HT-29 (cell line): ENCODE measurements around the gene TMX4. TPM values are rescaled to one million over a fixed set of nuclear protein-coding genes. Genes with fewer than 3 reads are reported as not detected.
"Not testable (repeated sequence)": the region's sequence is repeated elsewhere in the genome, so short reads cannot be mapped to it uniquely, and the experiment has no call there.

Source experiments
- DNase-seq: peaks from one replicate; pipeline ENCODE4 v3.0.0-alpha.2; 2015; ENCODE audit warnings: low spot score
- total RNA-seq: library from RNA; depleted of rRNA; stranded (reverse); fragments of >200 nt; shearing (Covaris generic); gene quantifications from 2 replicates; pipeline ENCODE4 v1.2.3, GENCODE V29; 2014; rRNA removed

The TMX4 gene
- total RNA-seq, 1 experiment from 2014 or later: 9.4 TPM

DNA sequence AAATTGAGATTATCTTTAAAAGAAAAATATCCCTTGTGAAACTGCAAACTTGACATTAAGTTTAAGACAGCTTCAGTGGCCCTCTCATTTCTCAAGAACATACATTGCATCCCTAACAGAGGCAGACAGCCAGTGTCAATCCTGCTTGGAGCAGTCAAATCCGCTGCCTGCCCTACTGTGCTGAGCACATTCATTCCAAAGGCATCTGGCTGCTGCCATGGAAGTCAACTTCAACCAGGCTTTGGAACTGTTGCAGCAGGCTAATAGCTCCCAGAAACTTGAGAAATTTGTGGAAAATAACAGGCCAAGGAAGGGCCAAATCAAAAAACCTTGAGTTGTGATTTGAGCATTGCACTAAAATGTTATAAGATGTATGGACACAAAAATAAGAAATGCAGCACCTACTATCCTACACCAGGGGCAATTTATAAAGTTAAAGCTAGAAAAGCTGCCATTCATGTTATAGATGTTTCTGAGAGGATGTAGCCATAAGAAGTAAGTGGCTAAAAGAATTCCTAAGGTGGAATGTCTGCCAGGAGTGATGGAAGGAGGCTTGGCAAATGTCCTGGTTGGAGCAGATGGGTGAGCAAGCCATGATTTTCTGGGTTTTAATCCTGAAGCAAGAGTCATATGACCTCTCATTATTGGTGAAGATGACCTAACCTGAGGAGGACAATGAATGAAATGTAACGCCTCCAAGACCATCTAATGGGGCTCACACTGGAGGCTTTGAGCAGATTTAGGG is 47.9 kb downstream of the TMX4 start:
- DNase-seq: no peak

- no peak for DNase-seq
Observed at GRCh38 chr20:7967199-7967844, 52.2 kb downstream of the TMX4 start.

DNA sequence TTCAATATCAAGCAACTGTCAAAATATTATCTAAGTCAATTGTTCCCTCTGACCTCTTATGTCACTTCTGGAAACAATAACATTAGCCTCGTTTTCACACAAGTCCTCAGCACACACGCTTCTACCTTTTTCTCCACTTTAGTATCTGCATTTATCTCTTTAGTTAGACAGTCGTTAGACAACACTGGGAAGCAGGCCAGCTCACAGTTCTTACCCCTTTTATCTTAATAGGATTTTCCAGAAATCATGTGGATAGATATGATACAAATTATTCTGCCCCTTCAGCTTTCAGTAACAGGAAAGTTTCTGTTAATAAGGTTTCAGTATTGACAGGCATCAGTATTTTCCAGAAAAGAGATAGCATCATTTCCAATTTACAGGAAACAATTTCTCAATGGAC is 53.4 kb downstream of the TMX4 start:
- DNase-seq: no peak

- DNase-seq: no peak
Observed at GRCh38 chr20:7959484-7959883, 60.1 kb downstream of the TMX4 start.

GRCh38 chr20:7956561-7956960 is 63.0 kb downstream of the TMX4 start:
- DNase-seq: not testable (repeated sequence)

- DNase-seq: no peak
Observed at GRCh38 chr20:7950387-7950786, 69.2 kb downstream of the TMX4 start.

- DNase-seq: no peak
Observed at GRCh38 chr20:7943891-7944290, 75.7 kb downstream of the TMX4 start.

GRCh38 chr20:7940341-7940740 is 79.2 kb downstream of the TMX4 start, which contains the start of gene HAO1:
HAO1 (minus strand) TSS chr20:7940458; CDS start chr20:7940422, 36 bp downstream.
- DNase-seq: no peak

DNA sequence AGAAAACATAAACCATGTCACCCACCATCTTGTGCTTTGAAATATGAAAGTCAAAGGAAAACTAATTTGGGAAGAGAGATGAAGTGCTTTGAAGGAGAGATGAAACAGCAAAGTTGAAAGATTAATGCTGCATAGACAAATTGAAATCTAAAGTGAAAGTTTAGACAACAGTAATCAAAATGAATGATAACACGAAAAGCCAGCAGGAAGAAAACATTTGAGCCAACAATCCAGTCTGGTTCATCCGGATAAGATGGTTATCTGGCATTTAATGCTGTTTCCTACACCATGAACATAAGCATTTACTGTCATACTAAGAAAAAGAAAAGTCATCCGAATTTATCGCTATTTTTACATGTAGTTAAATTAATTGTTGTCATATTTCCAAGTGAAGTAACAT is 79.9 kb downstream of the TMX4 start:
- DNase-seq: no peak

DNA sequence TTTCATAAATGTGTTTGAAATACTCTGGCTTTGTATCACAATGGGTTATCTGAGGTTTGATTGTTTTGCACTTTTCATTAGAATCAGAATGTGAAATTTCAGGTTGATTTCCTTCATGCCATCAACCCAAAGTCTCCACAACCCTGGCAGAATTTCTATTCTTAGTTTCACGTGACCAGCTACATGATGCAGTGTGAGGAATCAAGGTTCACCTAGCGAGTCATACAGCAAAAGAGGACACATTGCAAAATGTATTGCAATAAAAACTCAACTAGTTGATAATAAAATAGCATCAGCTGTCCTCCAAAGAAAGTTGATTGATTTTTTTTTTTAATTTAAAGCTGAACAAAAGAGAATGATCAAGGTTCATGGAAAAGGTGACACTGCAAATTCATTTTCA is 81.5 kb downstream of the TMX4 start:
- DNase-seq: no peak

DNA sequence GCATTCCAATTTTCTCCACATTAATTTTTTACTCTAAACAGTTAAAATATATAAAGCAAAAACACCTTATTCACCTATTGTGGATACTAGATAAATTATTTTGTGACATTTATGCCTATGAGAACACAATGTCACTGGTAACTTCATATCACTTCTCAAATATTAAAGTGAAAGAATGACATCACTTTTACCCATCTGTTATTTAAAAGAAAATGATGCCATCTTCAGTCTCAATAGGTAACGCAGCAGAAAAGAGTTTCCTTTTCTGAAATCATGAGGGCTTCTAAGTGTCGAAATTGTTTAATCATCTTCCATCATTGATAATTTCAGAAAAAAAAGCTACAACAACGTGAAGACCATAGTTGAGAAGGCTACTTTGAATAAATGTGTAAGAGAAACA is 82.2 kb downstream of the TMX4 start:
- DNase-seq: no peak

DNA sequence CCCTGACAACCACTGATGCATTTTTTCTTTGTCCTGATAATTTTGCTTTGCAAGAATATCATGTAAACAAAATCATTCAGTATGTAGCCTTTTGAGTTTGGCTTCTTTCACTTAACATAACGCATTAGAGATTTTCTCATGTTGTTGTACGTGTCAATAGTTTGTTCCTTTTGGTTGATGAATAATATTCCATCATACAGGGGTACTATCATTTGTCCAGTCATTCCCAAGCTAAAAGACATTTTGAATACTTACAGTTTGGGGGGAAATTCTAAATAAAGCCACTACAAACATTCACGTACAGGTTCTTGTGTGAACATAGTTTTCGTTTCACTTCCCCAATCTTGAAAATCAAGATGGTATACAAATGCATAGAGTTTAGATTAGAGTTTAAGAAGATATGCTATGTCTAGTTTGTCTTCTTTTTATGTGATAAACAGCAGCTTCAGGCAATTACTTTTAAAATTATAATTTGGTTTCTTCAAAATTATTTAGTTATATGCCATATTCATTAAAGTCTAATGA is 84.5 kb downstream of the TMX4 start:
- no peak for DNase-seq

GRCh38 chr20:7933346-7933745 is 86.2 kb downstream of the TMX4 start:
- no peak for DNase-seq

DNA sequence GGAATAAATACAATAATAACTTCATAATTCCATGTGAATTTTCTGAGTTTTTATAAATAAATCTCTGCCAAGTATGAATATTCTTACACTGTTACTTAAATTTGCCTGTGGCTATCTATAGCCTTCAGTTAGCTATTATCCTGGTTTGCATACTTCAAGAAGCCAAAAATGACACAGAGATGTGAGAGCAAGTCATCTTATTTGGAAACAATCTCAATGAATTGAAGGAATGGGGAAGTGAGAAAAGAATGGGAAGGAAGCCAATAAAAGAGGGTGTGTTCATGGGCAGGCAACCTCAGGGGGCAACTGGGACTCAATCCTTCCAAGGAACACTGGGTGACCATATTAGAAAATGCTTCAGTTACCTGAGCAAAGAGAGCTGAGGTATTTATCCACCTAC is 89.2 kb downstream of the TMX4 start:
- DNase-seq: no peak

Other genes with a start within 250 kb of the TMX4 start
- not detected in 2 replicates for gene HAO1, start 79.3 kb downstream of the TMX4 start, total RNA-seq
- gene PLCB1, start 112.5 kb upstream of the TMX4 start, total RNA-seq: 3.3 and 3.5 TPM in 2 replicates